ENCODE measurements around the gene SEC61B. TPM values are rescaled to one million over a fixed set of nuclear protein-coding genes. Genes with fewer than 3 reads are reported as not detected.
A peak's percentile ranks its signal among the peaks of the same experiment; 100 is the strongest.

Gene SEC61B
- total RNA-seq, 4 donors from 2014 or later, result 62.5 to 84.0 (median 73.5) TPM

DNA sequence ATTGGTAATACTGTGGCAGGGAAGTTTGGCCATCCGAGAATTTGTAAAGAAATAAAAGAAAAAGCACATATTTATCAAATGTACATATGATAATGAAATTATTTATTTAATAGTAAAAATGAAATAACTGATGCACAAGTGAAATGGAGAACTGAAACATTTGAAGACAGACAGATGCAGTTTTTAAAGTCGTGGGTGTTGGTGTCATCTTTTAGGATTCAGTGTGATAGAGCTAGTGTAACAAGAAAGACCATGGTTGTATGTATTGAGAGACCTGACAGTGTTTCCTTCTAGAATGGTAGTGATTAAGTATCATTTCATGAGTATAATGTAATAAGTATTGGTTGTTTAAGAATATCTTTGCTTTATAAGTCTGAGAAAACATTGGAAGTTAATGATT lies 2.4 kb downstream of the SEC61B start:
- Histone ChIP-seq H3K27ac (no peak overlapping the region), H3K4me1 (peaks cover 3 to 60% (median 40%) of the 10 kb centered on the region in 3 donors), H3K9me3 (no peaks in the 10 kb centered on the region), H3K36me3 (peaks cover 0 to 37% of the 10 kb centered on the region in 2 donors), H3K27me3 (no peaks in the 10 kb centered on the region), H3K4me3 (no peak overlapping the region)
- WGBS, 2 donors (ENCODE audit: low coverage in 1 of 2), result 77 to 91% methylated on average over 2 of the region's 2 CpGs
- no peak for TF ChIP-seq EP300 (IDR thresholded peaks at IDR 0.05)
- TF ChIP-seq POLR2A (IDR thresholded peaks at IDR 0.05), result no peak
- no peak for TF ChIP-seq POLR2AphosphoS5 (IDR thresholded peaks at IDR 0.05)
- TF ChIP-seq, protein P1, sequence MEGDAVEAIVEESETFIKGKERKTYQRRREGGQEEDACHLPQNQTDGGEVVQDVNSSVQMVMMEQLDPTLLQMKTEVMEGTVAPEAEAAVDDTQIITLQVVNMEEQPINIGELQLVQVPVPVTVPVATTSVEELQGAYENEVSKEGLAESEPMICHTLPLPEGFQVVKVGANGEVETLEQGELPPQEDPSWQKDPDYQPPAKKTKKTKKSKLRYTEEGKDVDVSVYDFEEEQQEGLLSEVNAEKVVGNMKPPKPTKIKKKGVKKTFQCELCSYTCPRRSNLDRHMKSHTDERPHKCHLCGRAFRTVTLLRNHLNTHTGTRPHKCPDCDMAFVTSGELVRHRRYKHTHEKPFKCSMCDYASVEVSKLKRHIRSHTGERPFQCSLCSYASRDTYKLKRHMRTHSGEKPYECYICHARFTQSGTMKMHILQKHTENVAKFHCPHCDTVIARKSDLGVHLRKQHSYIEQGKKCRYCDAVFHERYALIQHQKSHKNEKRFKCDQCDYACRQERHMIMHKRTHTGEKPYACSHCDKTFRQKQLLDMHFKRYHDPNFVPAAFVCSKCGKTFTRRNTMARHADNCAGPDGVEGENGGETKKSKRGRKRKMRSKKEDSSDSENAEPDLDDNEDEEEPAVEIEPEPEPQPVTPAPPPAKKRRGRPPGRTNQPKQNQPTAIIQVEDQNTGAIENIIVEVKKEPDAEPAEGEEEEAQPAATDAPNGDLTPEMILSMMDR (IDR thresholded peaks at IDR 0.05), result no peak
- ATAC-seq, result no peak

DNA sequence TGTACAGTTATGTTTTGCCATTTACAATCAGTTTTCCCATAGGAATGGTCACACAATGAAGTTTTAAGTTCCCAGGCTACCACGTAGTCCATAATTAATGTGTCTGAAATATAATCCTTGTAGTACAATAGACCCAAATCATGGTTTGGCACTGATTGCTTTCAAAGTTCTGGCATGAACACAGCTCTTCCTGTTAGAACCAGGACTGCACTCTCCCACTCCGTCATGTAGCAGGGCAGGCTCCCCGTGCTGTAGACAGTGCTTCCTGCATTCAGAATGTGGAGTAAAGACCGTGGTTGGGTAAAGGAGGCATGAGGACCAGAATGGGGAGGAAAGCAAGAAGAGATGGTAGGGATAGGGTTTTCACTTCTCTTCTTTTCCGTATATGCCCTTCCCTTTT lies 4.0 kb downstream of the SEC61B start:
- Histone ChIP-seq H3K4me3 (no peak overlapping the region), H3K4me1 (peaks cover 0 to 44% (median 24%) of the 10 kb centered on the region in 3 donors), H3K9me3 (no peaks in the 10 kb centered on the region), H3K36me3 (peaks cover 0 to 53% of the 10 kb centered on the region in 2 donors), H3K27me3 (no peaks in the 10 kb centered on the region), H3K27ac (no peak overlapping the region)
- no peak for TF ChIP-seq POLR2A (IDR thresholded peaks at IDR 0.05)
- no peak for TF ChIP-seq POLR2AphosphoS5 (IDR thresholded peaks at IDR 0.05)
- no peak for TF ChIP-seq EP300 (IDR thresholded peaks at IDR 0.05)
- TF ChIP-seq, protein P1 (IDR thresholded peaks at IDR 0.05), result no peak
- 62 to 81% methylated on average over 5 of the region's 5 CpGs for WGBS, 2 donors (ENCODE audit: low coverage in 1 of 2)
- no peak for ATAC-seq

DNA sequence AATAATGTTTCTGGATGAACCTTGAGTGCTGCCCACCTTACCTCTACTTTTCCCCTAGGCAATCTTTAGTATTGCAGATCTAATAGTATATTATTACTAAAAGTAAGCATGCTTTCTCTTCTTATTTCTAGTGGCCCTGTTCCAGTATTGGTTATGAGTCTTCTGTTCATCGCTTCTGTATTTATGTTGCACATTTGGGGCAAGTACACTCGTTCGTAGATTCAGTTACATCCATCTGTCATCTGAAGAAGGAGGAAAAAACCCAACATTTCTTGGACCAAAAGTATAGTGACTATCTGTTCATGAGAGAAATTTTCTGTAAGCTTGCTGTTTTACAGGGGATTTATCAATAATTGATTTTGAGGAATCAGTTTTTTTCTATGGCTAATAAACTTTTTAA lies 8.1 kb downstream of the SEC61B start:
- ATAC-seq, result no peak
- H3K27ac ChIP-seq, result no peak overlapping the region
- H3K27me3 ChIP-seq, result no peaks in the 10 kb centered on the region
- no peak overlapping the region for H3K4me3 ChIP-seq
- H3K4me1 ChIP-seq, result peaks cover 0 to 17% (median 2%) of the 10 kb centered on the region in 3 donors
- no peaks in the 10 kb centered on the region for H3K9me3 ChIP-seq
- H3K36me3 ChIP-seq, result peaks cover 0 to 89% of the 10 kb centered on the region in 2 donors
- WGBS, 2 donors (ENCODE audit: low coverage in 1 of 2), result 85% methylated on average over 3 of the region's 3 CpGs; no CpG with 5 or more reads in 1 of the 2 donors
- no peak for TF ChIP-seq POLR2A (IDR thresholded peaks at IDR 0.05)
- TF ChIP-seq POLR2AphosphoS5 (IDR thresholded peaks at IDR 0.05), result no peak
- TF ChIP-seq, protein P1 (IDR thresholded peaks at IDR 0.05), result no peak
- TF ChIP-seq EP300 (IDR thresholded peaks at IDR 0.05), result no peak

DNA sequence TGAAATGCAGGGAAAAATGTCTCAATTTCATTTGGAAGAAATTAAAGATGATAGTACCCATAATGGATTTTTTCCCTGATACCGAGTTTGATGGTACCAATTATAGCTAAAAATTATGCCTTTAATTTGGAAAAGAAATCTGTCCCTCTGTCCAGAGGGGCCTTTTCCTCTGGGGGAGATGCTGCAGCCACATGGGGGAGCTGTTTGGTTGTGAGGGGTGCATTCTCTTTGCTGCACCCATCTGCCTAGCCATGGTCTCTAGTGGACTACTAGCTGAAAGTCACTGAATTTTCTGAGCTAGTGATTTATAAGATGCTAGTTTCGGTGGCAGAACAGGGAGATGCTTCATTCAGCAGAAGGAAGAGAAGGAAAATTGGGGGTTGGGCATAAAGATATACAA lies 9.6 kb downstream of the SEC61B start:
- H3K9me3 ChIP-seq, result no peaks in the 10 kb centered on the region
- H3K36me3 ChIP-seq, result peaks cover 0 to 83% of the 10 kb centered on the region in 2 donors
- H3K4me3 ChIP-seq, result no peak overlapping the region
- peaks cover 0 to 2% (median 0%) of the 10 kb centered on the region in 3 donors for H3K4me1 ChIP-seq
- ATAC-seq, result no peak
- no peaks in the 10 kb centered on the region for H3K27me3 ChIP-seq
- no peak for TF ChIP-seq POLR2A (IDR thresholded peaks at IDR 0.05)
- TF ChIP-seq, protein P1 (IDR thresholded peaks at IDR 0.05), result peak in 2 of 4 experiments; percentile 16 to 47
- H3K27ac ChIP-seq, result no peak overlapping the region
- WGBS, 2 donors (ENCODE audit: low coverage in 1 of 2), result 67 to 95% methylated on average over 1 to 2 of the region's 2 CpGs

DNA sequence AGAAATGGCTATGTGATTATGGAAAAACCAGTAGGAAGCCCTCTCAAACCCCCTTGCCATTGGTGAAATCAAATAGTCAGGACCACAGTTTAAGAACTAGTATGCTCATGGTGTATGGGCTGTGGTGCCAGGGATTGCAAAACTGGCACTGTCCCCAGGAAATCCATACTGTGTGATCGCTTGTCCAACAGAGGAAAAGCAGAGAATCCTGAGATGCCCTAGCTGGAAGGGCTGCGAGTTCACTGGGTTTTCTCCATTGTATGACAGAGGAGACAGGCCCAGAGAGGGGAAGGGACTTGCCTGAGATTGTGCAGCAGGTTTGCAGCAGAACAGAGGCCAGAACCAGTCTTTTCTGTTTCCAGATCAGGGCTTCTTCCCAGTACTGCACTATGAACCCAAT lies 12.5 kb downstream of the SEC61B start:
- Histone ChIP-seq H3K4me1 (no peaks in the 10 kb centered on the region), H3K4me3 (no peak overlapping the region), H3K27me3 (no peaks in the 10 kb centered on the region), H3K27ac (no peak overlapping the region), H3K9me3 (no peaks in the 10 kb centered on the region), H3K36me3 (peaks cover 0 to 86% of the 10 kb centered on the region in 2 donors)
- WGBS, 2 donors (ENCODE audit: low coverage in 1 of 2), result 88% methylated on average over 1 to 2 of the region's 2 CpGs
- no peak for ATAC-seq
- no peak for TF ChIP-seq POLR2AphosphoS5 (IDR thresholded peaks at IDR 0.05)
- no peak for TF ChIP-seq POLR2A (IDR thresholded peaks at IDR 0.05)
- TF ChIP-seq, protein P1 (IDR thresholded peaks at IDR 0.05), result no peak
- TF ChIP-seq EP300 (IDR thresholded peaks at IDR 0.05), result no peak
